ENCODE results near the gene MSL1. TPM values are rescaled to one million over a fixed set of nuclear protein-coding genes. Genes with fewer than 3 reads are reported as not detected.
A peak's percentile ranks its signal among the peaks of the same experiment; 100 is the strongest.

The MSL1 gene
- total and polyA plus RNA-seq, 12 donors = 47.8 to 143 (median 72.1) TPM

DNA sequence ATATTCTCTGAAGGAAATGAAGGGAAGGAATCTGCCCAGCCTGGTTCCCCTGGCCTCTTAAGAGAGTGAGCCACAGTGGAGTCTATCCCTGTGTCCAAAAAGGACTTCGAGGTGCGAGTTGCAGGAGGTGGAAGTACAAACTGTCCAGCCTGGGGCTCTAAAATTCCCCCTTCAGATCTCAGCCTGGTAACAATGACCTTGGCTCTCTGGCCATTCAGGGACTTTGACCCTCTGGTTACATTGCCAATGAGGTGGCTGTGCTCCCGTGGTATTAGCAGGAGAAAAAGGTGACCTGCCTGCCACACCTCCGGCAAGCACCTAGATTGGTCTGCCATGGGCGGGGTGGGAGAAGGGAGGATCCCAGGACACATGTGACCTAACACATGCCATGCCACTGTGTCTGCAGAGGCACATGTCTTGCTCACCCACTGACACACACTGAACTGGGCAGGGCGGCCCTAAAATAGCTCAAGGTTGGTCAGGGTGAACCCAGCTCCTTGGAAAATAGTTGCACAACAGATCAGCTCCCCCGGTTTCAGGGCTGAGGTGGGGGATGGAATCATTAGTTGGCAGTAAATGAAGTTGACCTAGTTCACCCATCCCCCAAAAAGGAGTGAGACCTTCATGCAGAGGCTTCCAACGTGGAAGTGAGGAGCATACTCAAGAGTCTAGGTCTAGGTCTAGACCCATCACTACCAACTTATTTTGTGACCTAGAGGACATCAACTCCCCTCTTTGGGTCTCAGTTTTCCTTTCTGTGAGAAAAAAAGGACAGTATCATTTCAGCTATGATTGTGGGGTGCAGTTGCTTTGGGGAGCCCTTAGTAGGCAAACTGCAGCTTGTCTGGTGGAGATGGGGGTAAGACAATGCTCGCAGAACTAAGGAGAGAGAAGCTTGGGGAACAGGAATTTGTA, 23.6 kb upstream of the MSL1 start:
- H3K36me3 ChIP-seq (replicated peaks in 1 of 2) = peaks cover 0 to 48% of the 10 kb centered on the region in 2 donors
- DNase-seq = peak; percentile 89 to 96 (median 95)
- H3K27me3 ChIP-seq = no peaks in the 10 kb centered on the region
- peak in 1 of 2 donors; percentile 65 for TF ChIP-seq POLR2A (IDR thresholded peaks at IDR 0.05)
- TF ChIP-seq CTCF (IDR thresholded peaks at IDR 0.05) = no peak
- 11 to 20% (median 20%) methylated on average over 8 to 9 of the region's 9 CpGs for WGBS, 4 donors
- H3K27ac ChIP-seq = peak overlapping the region; percentile 96 to 100 (median 97)
- intact Hi-C loops (cut with DNase I) = no loop called here
- peak overlapping the region in 2 of 4 donors; percentile 30 to 60 for H3K4me3 ChIP-seq
- H3K4me1 ChIP-seq (replicated peaks in 1 of 2) = peaks cover 57 to 73% of the 10 kb centered on the region in 2 donors
- H3K9me3 ChIP-seq (replicated peaks in 1 of 3) = no peaks in the 10 kb centered on the region

DNA sequence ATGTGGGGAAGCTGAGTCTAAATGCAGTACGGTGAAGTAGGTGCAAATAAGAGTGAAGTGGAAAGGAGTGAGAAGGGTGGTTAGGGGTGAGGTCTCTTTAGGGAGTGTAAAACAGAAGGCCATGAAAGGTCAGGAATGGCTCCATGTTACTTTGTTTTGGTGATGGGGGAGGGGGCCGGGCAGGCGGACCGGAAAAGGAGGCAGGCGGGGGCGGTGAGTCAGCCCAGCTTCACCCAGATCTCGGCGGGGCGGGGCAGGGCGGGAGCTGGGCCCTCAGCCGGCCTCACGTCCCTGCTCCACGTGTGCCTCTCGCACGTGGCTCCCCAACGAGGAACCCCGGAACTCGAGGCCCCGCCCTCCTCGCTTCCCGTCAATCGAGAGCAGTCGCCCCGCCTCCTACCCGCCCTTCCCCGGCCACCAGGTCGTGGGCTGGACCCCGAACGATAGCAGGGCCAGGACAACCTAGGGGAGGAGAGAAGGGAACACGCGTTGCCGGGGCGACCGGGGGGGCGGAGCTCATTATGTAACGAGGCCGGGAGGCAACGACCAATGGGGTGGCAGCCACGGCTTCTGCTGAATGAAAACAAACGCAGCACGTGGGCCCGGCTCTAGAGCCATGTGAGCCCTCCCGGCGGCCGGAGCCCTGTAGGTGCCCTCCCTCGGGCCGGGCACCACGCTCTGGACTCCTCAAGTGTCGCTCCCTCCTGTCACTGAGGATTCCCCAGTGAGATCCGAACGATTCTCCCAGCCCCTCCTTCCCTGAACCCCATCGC, 22.7 kb upstream of the MSL1 start:
- peak; percentile 100 for DNase-seq
- Histone ChIP-seq H3K4me1 (replicated peaks in 1 of 2) (peaks cover 62 to 69% of the 10 kb centered on the region in 2 donors), H3K36me3 (replicated peaks in 1 of 2) (peaks cover 0 to 39% of the 10 kb centered on the region in 2 donors), H3K9me3 (replicated peaks in 1 of 3) (no peaks in the 10 kb centered on the region), H3K27me3 (no peaks in the 10 kb centered on the region), H3K4me3 (peak overlapping the region; percentile 48 to 92 (median 68)), H3K27ac (peak overlapping the region; percentile 96 to 100 (median 97))
- intact Hi-C loops (cut with DNase I) = no loop called here
- whole genome bisulfite sequencing, 4 donors = 0 to 3% (median 1%) methylated on average over 25 to 51 of the region's 52 CpGs
- peak; percentile 92 to 98 for TF ChIP-seq POLR2A (IDR thresholded peaks at IDR 0.05)
- TF ChIP-seq CTCF (IDR thresholded peaks at IDR 0.05) = no peak

DNA sequence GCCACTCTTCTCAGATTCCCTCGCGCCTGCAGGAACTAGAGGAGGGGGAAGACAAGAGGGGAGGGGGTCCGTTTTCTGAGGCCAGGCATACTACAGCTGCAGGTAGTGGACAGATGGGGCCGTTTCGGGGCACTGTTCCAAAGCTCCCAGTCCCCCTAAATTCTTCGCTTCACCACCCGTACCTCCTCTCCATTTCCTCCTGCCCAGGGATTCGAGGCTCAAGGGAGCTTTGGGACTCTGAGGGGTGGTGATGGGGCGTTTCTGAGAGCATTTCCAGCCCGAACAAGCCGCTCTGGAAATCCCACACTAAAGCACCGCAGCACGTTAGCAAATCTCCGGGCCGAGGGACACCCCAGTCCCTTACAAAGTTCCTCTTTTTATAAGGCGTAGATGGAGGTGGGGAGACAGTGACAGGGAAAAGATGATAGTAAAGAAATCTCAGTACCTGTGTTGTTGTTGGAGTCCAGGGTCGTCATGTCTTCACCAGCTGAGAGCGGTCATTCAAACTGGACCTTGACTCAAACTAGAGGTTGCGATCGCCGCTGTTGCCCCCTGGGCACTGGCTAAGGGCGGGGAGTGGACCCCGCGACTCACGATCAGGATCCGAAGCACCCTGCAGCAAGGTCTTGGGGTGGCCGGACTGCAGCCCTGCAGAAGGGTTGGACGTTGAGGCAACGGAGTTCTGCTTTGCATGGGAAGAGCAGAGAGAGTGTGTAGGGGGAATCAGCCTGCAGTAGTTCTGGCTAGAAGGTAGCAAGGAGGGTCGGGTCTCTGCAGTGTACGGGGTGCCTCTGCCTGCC, 22.0 kb upstream of the MSL1 start:
- Histone ChIP-seq H3K4me3 (peak overlapping the region; percentile 48 to 92 (median 68)), H3K4me1 (replicated peaks in 1 of 2) (peaks cover 60 to 61% of the 10 kb centered on the region in 2 donors), H3K36me3 (replicated peaks in 1 of 2) (peaks cover 0 to 31% of the 10 kb centered on the region in 2 donors), H3K27ac (peak overlapping the region; percentile 95 to 100 (median 97)), H3K9me3 (replicated peaks in 1 of 3) (no peaks in the 10 kb centered on the region), H3K27me3 (no peaks in the 10 kb centered on the region)
- 1 to 5% (median 2%) methylated on average over 19 to 31 of the region's 31 CpGs for WGBS, 4 donors
- TF ChIP-seq CTCF (IDR thresholded peaks at IDR 0.05) (peak in 1 of 6 experiments; percentile 10), POLR2A (IDR thresholded peaks at IDR 0.05) (peak in 1 of 2 donors; percentile 68)
- peak in 3 of 7 donors; percentile 45 to 56 (median 46) for DNase-seq
- intact Hi-C loops (cut with DNase I) = no loop called here
